NCI-H1092 treated with DMSO at 0.1 percent for 48 hours (cell line): ENCODE results near the gene GRIK3.
A peak's percentile ranks its signal among the peaks of the same experiment; 100 is the strongest.
"Not testable (repeated sequence)": the region's sequence is repeated elsewhere in the genome, so short reads cannot be mapped to it uniquely, and the experiment has no call there.

Source experiments
- DNase-seq: peaks from one replicate; lab custom pipeline; 2025; lab: John Stamatoyannopoulos, UW

GRIK3 gene

GRCh38 chr1:36941316-36941978 is 92.9 kb downstream of the GRIK3 start:
- no peak for DNase-seq

DNA sequence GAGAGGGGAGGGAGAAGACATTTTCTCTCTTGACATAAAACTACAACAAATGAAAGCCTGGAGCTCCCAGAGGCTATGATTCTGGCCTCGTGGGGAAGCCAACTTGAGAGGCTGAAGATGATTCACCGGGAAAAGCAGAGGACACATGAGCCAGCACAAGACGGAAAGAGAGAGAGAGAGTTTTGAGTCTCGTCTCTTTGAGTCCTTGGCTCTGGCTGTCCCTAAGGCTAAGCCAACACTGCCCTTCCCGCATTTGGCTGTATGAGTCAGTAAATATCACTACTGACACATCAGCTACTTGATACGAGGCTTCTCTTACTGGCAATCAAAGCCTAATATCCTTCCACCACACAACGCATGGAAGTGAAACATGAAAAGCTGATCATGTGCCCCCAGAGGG is 95.5 kb downstream of the GRIK3 start:
- no peak for DNase-seq

DNA sequence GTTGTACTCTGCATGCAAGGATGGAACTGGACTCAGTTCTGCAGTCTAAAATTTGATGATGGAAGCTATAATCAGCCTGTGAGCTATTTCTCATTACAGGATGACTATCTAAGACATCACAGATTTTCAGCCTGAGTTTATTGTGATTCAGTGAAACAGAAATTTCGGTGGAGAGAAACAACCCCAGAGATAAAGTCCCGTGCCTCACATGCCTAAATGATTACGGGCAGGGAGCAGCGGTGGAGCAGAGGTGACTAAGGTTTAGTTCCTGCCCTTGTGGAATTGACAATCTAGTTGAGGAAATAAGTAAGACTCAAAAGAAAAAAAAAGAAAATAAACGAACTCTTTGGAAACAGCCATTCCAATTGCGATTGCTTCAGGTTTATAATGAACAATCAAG is 96.9 kb downstream of the GRIK3 start:
- DNase-seq, result no peak

GRCh38 chr1:36934061-36934460 is 100.3 kb downstream of the GRIK3 start:
- peak; percentile 61 for DNase-seq

DNA sequence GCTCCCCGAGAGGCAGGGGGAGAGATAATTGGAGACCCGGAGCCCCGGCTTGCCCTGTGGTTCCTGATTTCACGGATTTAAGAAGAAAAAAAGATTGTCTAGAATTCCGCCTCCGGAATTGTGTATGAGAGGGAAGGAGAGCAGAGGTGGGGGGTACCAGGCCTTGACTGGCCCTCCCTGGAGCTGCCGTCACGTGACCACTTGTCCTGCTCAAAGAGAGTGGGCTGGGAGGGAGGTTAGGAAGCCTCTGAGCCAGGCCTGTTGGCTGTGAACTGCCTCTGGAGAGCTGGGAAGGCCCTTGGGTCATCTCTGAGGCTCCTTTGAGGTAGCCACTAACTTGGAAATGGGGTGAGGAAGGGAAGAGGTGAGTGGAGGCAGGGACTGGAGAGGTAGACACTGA is 106.5 kb downstream of the GRIK3 start:
- no peak for DNase-seq

DNA sequence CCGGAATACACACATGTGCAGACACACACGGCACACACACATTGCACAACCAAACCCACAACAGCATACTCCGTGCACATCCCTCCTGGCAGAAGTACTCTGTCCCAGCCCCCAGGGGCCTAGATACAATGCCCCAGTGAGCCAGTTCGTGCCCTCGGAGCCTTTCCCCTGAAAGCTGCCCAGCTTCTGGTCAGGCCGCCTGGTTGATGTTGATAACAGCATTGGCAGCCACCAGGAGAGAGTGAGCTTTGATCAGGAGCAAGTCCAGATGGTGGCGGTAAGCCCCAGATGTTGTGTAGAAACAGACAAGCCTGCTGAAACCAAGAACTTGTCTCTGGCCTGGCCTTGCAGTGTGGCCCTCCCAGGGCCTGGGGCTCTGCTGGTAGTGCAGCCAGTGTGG is 109.1 kb downstream of the GRIK3 start:
- DNase-seq, result no peak

DNA sequence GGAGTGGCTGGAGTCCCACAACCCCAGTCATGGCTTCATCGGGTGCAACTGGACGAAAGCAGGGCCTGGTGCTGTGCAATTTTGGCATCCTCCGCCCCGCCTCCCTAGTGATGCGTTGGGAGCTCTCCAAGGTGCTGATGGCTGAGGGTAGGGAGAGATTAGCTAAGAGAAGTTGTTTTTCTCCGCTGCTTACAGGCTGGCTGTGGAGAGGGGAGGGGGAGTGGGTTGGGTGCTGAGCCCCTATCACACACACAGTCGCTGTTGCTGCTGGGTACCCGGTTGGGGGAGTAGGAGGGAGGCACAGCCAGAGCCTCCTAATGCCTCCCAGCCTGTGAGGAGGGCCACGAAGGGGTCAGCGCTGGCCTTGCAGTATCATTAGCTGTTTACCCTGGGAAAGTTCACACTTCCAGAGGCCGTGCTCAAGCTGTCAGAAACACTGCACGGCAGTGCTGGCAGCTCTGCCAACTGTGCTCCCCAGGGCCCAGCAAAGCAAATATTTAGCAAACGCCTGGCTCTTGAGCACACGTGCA is 110.0 kb downstream of the GRIK3 start:
- DNase-seq, result peak; percentile 68

GRCh38 chr1:36922593-36923426 is 111.5 kb downstream of the GRIK3 start:
- DNase-seq, result no peak

GRCh38 chr1:36922071-36922470 is 112.2 kb downstream of the GRIK3 start:
- DNase-seq, result no peak

- DNase-seq, result no peak
These were observed 113.4 kb downstream of the GRIK3 start for GRCh38 chr1:36920801-36921405.

- no peak for DNase-seq
These were observed 113.9 kb downstream of the GRIK3 start for GRCh38 chr1:36920371-36920770.

DNA sequence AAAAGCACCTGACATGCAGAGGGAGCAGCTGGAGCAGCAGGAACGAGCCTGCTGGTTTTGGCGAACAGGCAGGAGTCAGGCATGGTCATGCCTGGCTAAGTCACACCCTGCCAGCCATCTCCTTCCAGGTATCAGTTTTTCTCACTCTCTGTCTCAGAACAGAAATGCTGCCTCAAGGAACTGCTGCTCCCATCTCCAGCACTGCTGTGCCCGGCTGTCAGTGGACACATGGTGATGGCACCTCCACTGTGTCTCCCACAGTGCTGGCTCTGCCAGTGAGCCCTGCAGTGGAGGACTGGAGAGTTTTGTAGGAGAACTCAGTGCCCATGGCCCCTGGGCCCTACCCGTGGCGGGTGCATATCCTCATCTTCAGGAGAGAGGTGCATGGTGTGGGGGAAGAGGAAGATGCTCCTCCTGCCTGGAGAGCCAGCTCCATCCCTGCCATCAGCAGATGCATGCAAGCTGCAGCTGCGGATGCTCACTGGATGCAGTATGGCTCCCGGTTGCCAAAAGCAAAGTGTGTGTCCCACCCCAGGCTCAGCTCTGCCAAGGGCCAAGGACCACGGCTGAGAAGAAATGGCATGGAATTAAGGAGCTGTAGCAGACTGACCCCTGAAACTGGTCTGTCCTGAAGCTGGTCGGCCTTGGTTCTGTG is 114.7 kb downstream of the GRIK3 start:
- no peak for DNase-seq

GRCh38 chr1:36918604-36919003 is 115.7 kb downstream of the GRIK3 start:
- no peak for DNase-seq

DNA sequence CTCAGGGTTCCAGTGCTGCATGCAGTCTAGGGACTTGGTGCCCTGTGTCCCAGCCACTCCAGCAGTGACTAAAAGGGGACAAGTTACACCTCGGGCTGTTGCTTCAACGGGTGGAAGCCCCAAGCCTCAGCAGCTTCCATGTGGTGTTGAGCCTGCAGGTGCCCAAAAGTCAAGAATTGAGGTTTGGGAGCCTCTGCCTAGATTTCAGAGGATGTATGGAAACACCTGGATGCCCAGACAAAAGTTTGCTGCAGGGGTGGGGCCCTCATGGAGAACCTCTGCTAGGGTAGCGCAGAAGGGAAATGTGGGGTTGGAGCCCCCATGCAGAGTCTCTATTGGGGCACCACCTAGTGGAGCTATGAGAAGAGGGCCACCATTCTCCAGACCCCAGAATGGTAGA is 117.8 kb downstream of the GRIK3 start:
- not testable (repeated sequence) for DNase-seq

- DNase-seq, result no peak
These were observed 120.7 kb downstream of the GRIK3 start for GRCh38 chr1:36913484-36914060.

- DNase-seq, result peak; percentile 63
These were observed 121.3 kb downstream of the GRIK3 start for GRCh38 chr1:36913016-36913415.

- no peak for DNase-seq
These were observed 121.9 kb downstream of the GRIK3 start for GRCh38 chr1:36912365-36912865.

DNA sequence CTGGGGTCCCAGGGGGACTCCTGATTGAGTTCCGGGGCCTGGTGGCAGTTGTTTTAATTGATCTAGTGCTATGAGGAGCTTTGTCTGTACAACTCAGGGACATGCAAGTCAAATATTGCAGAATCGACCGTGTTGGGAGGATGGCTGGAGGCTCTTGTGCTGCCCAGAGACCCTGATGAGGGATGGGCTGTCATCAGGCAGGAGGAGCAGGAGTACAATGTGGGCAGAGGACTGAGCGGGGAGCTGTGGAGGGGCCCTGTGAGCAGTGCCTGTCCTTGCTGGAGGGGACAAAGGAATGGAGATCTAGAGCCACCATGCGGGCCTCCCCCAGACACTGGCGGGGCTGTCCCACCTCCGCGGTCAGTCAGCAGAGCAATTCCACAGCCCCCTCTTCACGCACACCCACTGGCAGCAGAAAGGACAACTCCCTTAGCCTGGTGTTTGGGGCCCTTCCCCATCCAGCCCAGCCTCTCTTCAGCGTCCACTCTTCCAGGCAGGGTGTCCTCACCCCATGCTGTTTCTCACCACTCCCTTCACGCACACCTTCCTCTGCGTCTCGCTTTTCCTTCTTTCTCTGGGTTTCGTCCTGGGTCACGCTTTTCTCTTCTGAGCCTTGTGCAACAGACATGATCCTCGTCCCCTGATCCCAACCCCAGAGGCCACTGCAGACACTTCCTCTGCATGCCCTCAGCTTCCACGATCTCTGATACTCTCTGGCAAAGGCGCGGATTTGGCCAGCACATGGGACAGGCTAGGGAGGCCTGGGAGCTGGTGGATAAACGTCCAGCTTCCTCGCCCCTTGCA is 122.6 kb downstream of the GRIK3 start:
- DNase-seq, result no peak

DNA sequence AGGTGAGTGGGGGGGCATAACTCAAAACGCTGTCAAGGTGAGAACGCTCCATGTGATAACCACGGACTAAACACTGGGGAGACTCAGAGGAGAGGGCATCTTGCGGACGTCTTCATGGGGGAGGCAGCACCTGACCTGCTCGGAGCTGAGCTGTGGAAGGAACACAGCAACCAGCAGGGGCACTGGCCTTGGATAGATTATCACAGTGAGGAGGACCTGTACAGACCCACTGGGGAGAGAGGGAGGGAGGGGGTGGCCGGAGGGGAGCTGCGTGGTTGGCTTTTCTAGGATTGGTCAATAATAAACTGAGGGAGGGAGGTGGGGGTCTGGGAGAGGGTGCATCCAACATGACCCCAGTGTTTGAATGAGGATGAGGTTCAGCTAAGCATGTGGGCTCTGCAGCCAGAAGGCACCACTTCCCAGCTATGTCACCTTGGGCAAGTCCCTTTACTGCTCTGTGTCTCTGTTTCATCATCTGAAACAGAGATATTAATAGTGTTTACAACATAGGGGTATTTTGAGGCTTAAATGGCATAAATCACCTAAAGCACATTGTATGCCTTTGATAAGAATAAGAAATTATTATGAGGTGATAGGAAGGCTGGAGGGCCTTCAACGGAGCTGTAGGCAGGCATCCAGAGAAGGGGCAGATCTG is 123.3 kb downstream of the GRIK3 start:
- no peak for DNase-seq

- DNase-seq, result no peak
These were observed 124.2 kb downstream of the GRIK3 start for GRCh38 chr1:36909946-36910725.
